Tibial artery (tissue), 4 donors: ENCODE data around the gene TNFAIP8L1.

Experiments
- DNase-seq, 2 donors: peaks; one replicate each; pipeline ENCODE4 v3.0.0-alpha.2; 2019
- H3K27ac ChIP-seq, 2 donors: fragments of 200-600 bp; sonication (generic) in 1 of 2; 1 replicate in 1 of 2; 2 replicates in 1 of 2; pipeline ENCODE4 v1.5.1; 2018 to 2019; ENCODE audit warnings: mild to moderate bottlenecking in 1 of 2
- H3K27me3 ChIP-seq, 2 donors: fragments of 200-600 bp; sonication (generic) in 1 of 2; one replicate each; pipeline versions ENCODE4 v1.5.1 to v1.6.0; 2016 to 2019
- H3K36me3 ChIP-seq, 3 donors: fragments of 200-600 bp; sonication (generic) in 2 of 3; one replicate each; pipeline ENCODE4 v1.5.1; 2016 to 2019; ENCODE audit warnings: mild to moderate bottlenecking in 2 of 3
- H3K4me1 ChIP-seq, 4 donors: fragments of 200-600 bp; sonication (generic) in 2 of 4; 1 replicate in 3 of 4; 2 replicates in 1 of 4; pipeline ENCODE4 v1.5.1; 2016 to 2019
- H3K4me3 ChIP-seq, 2 donors: fragments of 200-600 bp; sonication (generic) in 1 of 2; 1 replicate in 1 of 2; 2 replicates in 1 of 2; pipeline ENCODE4 v1.5.1; 2018 to 2019; ENCODE audit warnings: mild to moderate bottlenecking in 2 of 2
- H3K9me3 ChIP-seq, 3 donors: fragments of 200-600 bp; sonication (generic) in 1 of 3; one replicate each; pipeline ENCODE4 v1.5.1; 2016 to 2019
- intact Hi-C: fragments of 100-400 bp; cut with DNase I; formaldehyde crosslinking; loops from one replicate; pipeline ENCODE4 v1.15.0; 2023; ENCODE audit warnings: low total_unique reads
- TF ChIP-seq, protein P1 (sequence below), 2 experiments: fragments of 200-600 bp in 1 of 2; fragments of 450-650 bp in 1 of 2; IDR thresholded peaks; one replicate each; pipeline ENCODE4 v1.5.1; 2017 to 2019; ENCODE audit warnings: antibody characterized with exemption in 2 of 2, mild to moderate bottlenecking in 1 of 2, moderate library complexity in 1 of 2

The TNFAIP8L1 gene

DNA sequence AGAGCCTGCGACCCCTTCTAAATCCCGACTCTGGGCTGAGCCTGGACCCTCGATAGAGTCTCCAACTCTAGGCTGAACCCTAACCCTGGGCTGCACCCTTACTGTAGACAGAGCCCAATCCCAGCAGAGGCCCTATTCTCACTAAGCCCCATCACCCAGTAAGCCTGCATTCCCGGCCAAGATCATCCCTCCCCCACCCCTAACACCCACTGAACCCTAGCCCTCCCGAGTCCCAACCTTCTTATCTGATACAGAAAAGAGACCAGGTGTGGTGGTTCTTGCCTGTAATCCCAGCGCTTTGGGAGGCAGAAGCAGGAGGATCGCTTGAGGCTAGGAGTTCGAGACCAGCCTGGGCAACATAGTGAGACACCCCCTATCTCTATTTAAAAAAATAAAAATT is 2.6 kb upstream of the TNFAIP8L1 start:
- Histone ChIP-seq H3K27me3 (peaks cover 0 to 29% of the 10 kb centered on the region in 2 donors), H3K4me3 (peak overlapping the region in 1 of 2 donors; percentile 53), H3K9me3 (no peaks in the 10 kb centered on the region), H3K4me1 (peaks cover 0 to 34% (median 25%) of the 10 kb centered on the region in 4 donors), H3K27ac (no peak overlapping the region), H3K36me3 (no peaks in the 10 kb centered on the region)
- intact Hi-C loops: loop anchor here (5.0 kb wide), 2 partner anchors 59 to 79 kb away; partner anchors contain the start of gene SEMA6B
- DNase-seq: no peak
- TF ChIP-seq, protein P1, sequence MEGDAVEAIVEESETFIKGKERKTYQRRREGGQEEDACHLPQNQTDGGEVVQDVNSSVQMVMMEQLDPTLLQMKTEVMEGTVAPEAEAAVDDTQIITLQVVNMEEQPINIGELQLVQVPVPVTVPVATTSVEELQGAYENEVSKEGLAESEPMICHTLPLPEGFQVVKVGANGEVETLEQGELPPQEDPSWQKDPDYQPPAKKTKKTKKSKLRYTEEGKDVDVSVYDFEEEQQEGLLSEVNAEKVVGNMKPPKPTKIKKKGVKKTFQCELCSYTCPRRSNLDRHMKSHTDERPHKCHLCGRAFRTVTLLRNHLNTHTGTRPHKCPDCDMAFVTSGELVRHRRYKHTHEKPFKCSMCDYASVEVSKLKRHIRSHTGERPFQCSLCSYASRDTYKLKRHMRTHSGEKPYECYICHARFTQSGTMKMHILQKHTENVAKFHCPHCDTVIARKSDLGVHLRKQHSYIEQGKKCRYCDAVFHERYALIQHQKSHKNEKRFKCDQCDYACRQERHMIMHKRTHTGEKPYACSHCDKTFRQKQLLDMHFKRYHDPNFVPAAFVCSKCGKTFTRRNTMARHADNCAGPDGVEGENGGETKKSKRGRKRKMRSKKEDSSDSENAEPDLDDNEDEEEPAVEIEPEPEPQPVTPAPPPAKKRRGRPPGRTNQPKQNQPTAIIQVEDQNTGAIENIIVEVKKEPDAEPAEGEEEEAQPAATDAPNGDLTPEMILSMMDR (IDR thresholded peaks at IDR 0.05): no peak

DNA sequence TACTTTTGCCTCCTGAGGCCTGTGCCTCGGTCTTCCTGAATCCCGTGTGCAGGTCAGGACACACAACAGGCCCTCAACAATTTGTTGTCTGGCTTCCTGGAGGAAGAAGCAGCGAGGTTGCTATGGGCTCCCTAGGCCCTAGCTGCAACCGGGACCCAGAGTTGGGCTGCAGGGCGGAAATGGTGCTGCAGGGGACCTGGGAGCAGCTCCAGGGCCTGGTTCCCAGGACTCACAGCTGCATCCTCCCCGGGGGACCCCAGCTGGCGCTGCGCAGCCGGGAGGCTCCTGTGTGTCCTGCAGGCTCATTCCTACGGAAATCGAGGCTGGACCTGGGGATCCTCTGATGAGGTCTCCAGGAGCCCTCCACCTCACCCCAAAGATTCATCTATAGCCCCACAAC is 999 bp upstream of the TNFAIP8L1 start:
- no peaks in the 10 kb centered on the region for H3K36me3 ChIP-seq
- no peaks in the 10 kb centered on the region for H3K9me3 ChIP-seq
- no peak for DNase-seq
- H3K4me1 ChIP-seq: peaks cover 0 to 34% (median 25%) of the 10 kb centered on the region in 4 donors
- TF ChIP-seq, protein P1 (IDR thresholded peaks at IDR 0.05): no peak
- intact Hi-C loops: loop anchor here (5.0 kb wide), 2 partner anchors 61 to 81 kb away; partner anchors contain the start of gene SEMA6B
- peak overlapping the region in 1 of 2 donors; percentile 34 for H3K27ac ChIP-seq
- peaks cover 0 to 27% of the 10 kb centered on the region in 2 donors for H3K27me3 ChIP-seq
- no peak overlapping the region for H3K4me3 ChIP-seq

DNA sequence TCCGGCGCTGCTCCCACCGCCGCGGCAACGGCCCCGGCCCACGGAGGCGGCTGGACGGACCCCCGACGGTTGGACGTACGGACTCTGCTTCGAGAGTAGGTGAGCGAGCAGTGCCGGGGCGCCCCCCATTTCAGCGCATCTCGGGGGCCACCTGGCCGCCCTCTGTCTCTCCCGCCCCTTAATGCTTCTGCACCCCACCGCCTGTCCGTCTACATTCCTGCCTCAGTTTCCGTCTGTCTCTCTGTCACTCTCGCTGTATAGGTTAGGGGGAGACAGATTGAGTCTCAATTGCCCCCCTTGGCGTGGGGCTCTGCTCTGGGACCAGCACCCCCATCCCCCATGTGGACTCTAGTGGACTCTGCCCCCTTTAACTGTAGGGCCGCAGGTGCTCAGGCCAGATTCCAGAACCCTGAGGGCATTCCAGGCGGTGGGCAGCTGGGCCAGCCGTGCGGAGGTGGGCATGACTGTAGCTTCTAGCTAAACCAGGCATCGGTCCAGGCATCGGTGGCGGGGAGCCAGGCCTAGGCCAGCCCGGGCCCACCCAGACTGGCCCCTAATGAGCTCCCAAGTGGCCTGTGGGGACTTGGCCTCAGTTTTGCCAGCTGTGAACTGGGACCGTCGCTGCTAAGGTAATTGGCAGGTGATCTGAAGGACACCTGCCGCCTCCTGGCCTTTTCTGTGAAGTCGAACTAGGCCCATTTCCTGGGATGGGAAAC is 373 bp downstream of the TNFAIP8L1 start:
- Histone ChIP-seq H3K4me3 (peak overlapping the region; percentile 55 to 61), H3K27me3 (peaks cover 0 to 14% of the 10 kb centered on the region in 2 donors), H3K36me3 (no peaks in the 10 kb centered on the region), H3K9me3 (no peaks in the 10 kb centered on the region), H3K4me1 (peaks cover 0 to 34% (median 25%) of the 10 kb centered on the region in 4 donors), H3K27ac (peak overlapping the region; percentile 6 to 62)
- TF ChIP-seq, protein P1 (IDR thresholded peaks at IDR 0.05): no peak
- DNase-seq: no peak
- intact Hi-C loops: loop anchor here (5.0 kb wide), 2 partner anchors 62 to 82 kb away; partner anchors contain the start of gene SEMA6B

DNA sequence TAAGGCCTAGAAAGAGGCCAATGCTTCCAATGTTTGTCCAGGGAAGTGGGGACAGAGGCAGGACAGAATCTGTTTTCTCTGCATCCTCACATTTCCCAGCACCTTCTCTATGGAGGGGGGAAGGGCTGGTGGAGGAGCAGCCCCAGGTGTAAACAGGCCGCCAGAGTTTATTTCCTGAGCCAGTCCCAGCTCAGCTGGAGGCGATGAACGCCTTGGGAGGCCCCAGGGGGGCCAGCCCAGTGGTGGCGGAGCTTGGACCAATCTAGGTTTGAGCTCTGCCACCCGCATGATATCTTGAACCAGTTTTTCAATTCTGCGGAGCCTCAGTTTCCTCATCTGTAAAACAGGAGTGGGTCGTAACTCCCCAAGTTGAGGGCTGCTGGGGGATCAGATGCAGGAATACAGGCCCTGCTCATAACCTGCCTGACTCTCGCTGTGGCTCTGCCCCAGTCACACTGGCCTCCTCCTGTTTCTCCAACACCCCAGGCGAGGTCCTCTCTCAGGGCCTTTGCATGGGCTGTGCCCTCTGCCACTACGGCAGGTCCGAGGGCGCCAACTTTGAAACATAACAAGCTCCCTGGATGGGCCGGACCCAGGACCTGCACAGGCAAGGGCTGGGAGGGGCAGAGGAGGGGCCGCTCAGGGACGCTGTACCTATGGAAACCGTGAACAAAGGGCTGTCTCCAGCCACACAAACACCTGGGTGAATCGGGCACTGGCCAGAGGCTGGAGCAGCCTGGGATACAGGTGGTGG is 1.1 kb downstream of the TNFAIP8L1 start:
- peak overlapping the region in 1 of 2 donors; percentile 62 for H3K27ac ChIP-seq

DNA sequence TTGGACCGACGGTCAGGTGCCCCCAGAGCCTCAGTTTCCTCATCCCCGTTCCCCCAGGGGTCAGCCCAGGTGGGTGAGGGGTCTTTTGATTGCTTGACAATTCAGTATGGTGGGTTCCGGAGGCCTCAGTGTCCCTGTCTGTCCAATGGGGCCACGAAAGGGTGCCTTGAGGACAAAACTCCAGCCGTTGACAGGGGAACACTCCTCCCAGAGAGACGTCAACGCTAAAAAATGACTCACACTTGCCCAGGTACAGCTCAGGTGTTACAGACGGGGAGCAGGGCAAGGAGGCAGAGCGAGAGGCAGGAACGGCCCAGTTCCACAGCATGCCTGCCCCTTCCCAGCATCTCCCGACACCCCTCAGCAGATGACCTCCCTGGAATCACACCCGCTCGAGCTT is 1.8 kb downstream of the TNFAIP8L1 start:
- H3K27ac ChIP-seq: no peak overlapping the region
- no peaks in the 10 kb centered on the region for H3K9me3 ChIP-seq
- intact Hi-C loops: no loop called here
- peaks cover 0 to 25% (median 17%) of the 10 kb centered on the region in 4 donors for H3K4me1 ChIP-seq
- H3K4me3 ChIP-seq: no peak overlapping the region
- peaks cover 0 to 5% of the 10 kb centered on the region in 2 donors for H3K27me3 ChIP-seq
- no peaks in the 10 kb centered on the region for H3K36me3 ChIP-seq
- no peak for DNase-seq
- TF ChIP-seq, protein P1 (IDR thresholded peaks at IDR 0.05): no peak

More for the DNA sequence above, 1.1 kb downstream of the TNFAIP8L1 start:
- H3K27me3 ChIP-seq: peaks cover 0 to 12% of the 10 kb centered on the region in 2 donors
- intact Hi-C loops: no loop called here
- no peak for DNase-seq
- TF ChIP-seq, protein P1 (IDR thresholded peaks at IDR 0.05): no peak
- no peaks in the 10 kb centered on the region for H3K9me3 ChIP-seq
- peaks cover 0 to 32% (median 24%) of the 10 kb centered on the region in 4 donors for H3K4me1 ChIP-seq
- no peaks in the 10 kb centered on the region for H3K36me3 ChIP-seq
- H3K4me3 ChIP-seq: peak overlapping the region; percentile 55 to 61
